ENCODE measurements around the gene TLL2.
"Not testable (repeated sequence)": the region's sequence is repeated elsewhere in the genome, so short reads cannot be mapped to it uniquely, and the experiment has no call there.

Gene TLL2

DNA sequence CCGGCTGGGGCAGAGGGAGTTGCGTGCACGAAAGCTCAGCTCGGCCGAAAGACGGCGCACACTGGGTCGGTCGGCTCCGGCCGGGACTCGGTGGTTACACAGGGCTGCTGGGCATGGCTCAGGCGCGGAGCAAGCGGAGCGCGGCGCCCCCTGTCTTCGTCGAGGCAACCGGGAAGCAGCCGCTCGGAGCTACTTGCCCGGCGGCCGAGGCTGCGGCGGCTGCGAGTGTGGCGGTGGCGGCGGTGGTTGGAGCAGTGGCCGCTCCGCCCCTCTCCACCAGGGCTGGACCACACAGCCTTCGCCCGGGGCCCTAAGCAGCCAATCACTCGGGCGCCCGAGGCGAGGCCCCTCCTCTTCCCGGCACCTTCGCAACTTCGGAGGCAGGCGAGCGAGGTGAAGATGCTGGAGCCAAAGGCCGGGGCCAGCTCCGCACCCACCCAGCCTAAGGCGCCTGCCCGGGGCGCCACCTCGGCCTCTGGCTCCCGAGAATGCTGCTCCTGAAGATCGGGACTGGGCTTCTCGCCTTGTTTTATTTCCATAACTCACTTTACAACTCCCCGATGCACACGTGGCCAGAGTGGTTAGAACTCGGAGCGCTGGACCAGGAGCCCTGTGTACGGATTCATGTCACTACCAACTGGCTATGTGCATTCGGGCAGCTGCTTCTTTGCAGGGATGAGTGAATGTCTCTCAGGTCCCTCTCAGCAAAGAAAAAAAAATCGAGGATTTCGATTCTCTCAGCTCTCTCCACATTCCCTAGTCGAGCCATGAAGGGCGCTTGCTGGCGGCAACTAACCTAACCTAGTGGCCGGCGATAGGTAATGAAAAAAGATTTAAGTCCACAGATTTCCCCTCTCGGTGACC lies at the start of gene TLL2:
Gene TLL2, minus strand, starts transcription at position 229 of the 864 bp plus-strand sequence. CDS start 241 bp downstream, outside the sequence.
- peak in 4 of 6 experiments; percentile 17 to 34 (median 25) for DNase-seq

DNA sequence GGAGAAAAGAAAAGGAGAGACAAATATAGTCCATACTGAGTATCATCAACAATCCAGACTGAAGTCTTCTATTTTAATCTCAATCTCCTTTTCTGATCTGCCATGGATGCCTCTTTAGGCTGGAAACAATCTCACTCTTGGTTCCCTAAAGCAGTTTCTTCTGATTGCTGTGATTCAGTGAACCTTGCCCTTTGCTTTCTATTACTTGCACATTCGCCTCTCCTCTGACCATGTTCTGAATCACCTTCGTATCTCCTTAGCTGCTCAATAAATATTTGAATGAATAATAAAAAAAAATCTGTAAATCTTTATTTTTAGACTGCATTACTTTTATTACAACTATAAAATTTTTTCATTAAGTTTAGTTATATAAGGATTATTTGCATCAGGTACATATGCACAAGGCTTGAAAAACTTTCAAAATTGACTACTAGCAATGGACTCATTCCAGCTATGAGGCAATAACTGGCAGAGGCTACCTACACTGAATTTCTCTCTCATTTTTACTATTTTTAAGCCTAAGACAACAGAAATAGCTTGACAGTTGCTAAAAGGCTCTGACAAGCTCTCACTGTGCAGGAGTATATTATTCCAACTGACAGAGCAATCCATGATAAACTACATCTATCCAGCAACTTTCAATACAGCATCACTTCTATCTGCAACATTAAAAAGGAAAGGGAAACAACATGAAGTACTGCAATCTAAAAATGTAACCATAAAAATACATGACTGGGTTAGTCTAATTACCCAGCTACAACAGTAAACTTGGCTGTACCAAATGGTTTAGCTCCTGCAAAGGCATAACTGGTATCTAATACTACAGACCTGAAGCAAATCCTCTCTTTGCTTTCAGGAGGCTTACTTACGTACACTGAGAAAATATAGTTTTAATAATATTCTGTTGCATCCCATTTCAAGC lies 47.5 kb upstream of the TLL2 start:
- DNase-seq, result no peak

DNA sequence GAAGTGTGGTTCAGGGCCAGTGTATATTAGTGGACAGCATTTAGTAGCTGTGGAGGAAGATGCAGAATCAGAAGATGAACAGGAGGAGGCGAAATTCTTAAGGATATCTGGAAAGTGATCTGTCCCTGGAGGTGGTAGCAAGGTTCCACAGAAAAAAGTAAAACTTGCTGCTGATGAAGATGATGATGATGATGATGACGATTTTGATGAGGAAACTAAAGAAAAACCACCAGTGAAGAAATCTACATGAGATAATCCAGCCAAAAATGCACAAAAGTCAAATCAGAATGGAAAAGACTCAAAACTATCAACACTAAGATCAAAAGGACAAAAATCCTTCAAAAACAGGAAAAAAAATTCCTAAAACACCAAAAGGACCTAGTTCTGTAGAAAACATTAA lies 46.8 kb upstream of the TLL2 start:
- no peak for DNase-seq

DNA sequence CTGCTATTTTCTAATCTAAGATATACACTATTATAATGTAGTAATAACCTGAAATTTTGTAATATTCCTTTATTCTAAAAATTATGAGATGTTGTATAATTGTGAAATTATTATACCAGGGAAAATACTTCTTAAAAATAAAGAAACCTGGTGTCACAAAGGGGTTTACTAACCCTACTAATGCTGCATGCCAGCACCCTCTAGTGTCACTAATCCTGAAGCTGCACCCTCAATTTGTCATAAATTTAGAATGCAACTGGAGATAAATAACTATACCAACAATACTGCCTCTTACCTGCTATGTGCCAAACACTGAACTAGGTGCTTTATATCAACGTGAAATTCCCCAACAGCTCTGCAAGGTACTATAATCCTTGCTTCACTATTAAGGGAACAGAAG lies 42.3 kb upstream of the TLL2 start:
- no peak for DNase-seq

DNA sequence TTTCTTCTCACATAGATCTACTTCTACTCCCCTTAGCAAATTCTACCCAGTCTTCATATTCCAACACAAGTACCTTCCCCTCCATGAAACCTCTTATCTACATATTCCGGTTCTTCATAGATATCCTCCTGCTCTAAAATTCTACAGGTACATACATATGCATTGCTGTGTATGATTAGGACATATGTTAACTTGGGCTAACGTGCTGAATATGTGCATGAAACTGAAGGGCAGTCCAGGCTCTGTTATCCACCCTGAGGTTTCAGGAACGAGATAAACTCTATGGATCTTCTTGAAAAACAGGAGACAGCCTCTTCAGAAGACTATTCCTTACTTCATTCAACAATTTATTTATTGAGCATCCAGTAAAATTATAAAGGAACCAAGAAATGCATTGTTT lies 41.6 kb upstream of the TLL2 start:
- no peak for DNase-seq

DNA sequence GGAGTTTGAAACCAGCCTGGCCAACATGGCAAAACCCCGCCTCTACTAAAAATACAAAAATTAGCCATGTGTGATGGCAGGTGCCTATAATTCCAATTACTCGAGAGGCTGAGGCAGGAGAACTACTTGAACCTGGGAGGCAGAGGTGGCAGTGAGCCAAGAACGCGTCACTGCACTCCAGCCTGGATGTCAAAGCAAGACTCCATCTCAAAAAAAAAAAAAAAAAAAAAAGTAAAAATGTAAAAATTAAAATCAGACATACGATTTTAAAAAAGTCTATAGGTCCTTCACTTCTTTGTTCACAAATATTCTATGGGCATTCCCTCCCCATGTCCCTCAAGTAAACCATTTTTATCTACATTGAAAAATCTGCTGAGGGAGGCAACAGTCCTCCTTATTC lies 34.9 kb upstream of the TLL2 start:
- DNase-seq, result no peak

DNA sequence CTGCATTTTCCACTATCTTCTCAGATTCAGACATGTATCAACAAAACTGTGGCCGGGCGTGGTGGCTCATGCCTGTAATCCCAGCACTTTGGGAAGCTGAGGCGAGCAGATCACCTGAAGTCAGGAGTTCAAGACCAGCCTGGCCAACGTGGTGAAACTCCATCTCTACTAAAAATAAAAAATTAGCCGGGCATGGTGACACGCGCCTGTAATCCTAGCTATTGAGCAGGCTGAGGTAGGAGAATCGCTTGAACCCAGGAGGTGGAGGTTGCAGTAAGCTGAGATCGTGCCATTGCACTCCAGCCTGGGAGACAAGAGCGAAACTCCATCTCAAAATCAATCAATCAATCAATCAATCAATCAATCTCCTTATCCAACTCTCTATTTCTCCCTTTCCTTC lies 31.8 kb upstream of the TLL2 start:
- not testable (repeated sequence) for DNase-seq

DNA sequence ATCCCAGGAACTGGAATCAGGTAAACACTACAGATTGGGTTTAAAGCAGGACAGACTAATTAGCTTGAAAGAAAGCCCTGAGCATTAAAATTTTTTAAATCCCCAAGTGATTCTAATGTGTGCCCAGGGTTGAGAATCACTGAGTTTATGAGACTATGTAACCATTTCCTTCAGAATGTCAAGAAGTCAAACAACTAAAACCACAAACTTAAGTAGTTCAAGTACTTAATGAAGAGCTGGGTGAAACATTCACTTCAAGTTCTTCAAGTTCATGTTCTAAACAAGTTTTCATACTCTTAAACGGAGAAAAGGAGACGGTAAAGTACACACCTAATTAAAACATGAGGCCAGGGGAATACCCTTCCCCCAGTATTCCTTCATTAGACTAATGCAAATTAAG lies 28.2 kb upstream of the TLL2 start:
- DNase-seq, result no peak

DNA sequence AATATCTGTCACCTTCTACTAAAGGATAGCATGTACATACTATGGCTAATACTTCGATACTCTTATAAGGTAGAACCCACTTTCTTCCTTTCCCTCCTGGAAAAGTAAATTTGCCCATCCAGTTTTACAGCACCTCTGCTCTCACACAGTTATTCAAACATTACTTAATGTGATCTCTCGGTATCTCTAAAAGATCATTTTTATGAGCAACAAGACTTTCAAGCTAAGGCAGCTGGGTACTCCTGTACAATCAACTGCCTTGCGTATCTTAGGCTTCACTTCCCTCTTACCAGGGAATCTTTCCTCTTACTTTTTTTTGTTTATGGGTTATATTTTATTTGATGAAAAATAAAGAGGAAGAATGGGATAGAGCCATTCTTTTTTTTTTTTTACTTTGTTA lies 26.5 kb upstream of the TLL2 start:
- DNase-seq, result no peak

DNA sequence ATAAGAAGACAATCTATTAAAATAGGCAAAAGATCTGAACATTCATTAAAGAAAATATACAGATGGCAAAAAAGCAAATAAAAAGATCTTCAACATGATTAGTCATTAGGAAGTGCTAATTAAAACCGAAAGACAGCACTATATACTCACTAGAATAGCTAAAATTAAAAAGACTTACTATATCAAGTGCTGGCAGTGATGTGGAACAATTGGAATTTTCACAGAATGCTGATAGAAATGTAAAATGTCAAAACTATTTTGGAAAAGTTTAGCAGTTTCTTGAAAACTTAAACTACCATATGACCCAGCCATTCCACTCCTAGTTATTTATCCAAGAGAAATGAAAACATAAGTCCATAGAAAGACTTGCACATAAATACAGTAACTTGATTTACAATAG lies 25.0 kb upstream of the TLL2 start:
- no peak for DNase-seq

DNA sequence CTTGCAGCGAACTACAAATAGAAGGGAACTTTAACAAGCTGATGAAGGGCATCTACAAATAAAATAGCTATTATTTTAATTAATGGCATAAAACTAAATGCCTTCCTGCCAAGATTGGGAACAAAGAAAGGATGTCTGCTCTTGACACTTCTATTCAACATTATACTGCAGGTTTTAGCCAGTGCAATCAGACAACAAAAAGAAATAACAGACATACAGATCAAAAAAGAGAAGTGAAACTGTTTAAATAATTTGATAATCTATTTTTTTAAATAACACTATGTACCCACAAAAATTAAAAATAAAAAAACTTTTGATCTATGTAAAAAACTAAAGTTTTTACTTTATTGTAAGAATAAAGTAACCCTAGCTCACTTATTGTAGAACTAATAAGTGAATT lies 22.4 kb upstream of the TLL2 start:
- DNase-seq, result no peak

DNA sequence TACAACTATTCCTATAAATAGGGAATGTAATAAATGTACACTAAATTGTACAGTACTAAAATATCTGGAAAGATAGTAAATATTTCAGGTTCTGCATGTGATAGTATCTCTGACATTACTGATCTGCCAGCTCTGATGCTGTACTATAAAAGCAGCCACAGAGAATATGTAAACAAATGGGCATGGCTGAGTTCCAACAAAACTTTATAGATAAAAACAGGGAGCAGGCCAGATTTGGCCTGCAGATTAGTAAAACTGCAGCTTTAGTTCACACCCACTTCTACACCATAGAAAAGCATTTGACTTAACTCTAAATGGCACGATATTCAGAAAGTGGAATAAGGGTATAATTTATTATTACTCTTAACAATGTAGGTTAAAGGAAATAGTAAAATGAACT lies 18.8 kb upstream of the TLL2 start:
- DNase-seq, result no peak

DNA sequence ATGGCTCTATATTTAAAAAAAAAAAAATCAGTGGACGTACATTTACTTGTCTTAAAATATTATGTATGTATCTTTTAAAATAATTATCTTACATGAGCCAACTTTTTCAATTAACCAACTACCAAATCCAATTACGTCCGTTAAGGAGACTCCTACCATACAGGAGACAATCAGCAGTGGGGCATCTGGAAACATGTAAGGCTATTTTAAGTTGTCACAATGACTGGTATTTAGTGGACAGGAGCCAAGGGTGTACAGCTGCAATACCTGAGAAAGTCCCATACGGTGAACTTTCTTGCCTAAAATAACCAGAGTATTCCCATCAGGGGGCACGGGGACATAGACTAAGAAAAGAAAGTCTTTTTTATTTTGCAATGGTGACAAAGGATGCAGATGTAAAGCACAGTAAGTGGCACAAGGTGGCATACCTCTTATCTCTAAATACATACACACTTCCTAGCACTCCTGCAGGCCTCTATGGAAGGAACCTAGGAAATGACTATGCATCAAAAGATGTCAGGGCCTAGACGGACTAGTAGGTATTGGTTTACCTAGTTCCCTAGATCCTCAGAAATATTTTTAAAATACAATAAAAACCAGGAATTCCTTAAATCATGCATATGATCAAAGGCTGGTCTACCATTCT lies 16.0 kb upstream of the TLL2 start:
- no peak for DNase-seq

DNA sequence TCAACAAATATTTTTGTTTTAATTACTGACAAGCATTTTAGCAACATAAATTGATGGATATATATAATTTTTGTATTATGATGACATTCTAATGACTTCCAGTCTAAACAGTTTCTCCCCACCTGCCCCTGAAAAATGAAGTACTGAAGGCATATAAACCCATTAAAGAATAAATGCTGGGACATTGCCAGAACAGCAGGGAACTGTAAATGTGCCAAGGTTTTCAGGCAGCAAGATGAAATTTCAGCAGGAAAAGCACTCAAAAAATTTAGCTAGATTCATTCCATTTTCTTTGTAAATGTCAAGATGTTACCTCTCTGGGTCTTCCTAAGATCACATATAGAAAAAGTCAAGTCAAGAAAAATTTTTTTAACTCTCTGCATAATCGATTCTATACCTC lies 11.0 kb upstream of the TLL2 start:
- no peak for DNase-seq

DNA sequence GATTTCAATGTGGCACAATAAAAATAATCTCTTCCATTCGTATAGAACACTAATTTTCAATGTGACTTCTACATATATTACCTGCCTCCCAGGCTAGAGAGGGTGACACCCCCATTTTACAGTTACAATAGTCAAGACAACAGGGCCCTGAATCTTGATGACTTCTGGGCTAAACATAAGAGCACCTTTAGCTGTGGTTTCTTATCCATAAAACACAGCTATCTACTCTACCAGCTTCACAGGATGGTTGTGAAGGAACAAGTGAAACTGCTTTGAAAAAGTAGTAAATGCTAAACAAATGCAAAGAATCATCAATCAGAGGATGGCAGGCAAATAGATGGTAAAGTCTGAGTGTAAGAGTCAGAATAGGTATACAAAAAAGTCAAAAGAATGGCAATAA lies 3.6 kb upstream of the TLL2 start:
- DNase-seq, result no peak

DNA sequence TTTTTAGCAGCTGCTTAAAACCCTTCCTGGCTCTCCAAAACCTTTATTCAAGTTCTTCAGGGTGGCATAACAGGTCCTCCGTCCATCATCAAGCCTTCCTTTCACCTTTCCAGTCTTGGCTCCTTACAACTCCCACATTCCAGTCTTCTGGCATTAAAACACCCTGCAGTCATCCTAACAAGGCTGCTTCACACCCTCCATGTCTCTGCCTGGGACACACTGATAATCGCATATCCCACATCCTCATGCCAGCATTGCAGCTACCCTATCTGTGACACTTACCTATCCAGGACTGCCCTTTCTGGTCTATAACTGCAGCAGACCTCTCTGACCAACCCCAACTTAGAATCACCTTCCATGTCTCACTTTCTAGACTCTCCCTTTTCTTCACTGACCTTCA lies 2.6 kb upstream of the TLL2 start:
- DNase-seq, result no peak

DNA sequence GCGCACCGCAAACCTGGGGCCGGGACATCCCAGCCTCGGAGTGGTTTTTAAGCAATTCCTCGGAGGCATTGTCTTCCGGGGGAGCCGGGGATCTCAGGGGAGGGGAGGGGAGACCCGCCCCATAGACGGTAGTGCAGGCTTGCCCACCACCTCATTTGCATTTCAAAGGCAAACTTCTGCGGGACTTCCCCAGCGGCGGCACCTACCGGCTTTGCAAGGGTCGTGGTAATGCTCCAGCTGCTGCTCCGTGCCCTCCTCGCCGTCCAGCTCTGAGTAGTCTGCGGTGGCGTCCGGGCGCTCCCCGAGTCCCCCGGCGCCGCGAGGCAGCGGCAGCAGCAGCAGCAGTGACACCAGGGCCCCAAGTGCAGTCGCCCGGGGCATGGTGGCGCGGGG lies 425 bp downstream of the TLL2 start:
- peak in 3 of 6 experiments; percentile 6 to 33 (median 17) for DNase-seq

DNA sequence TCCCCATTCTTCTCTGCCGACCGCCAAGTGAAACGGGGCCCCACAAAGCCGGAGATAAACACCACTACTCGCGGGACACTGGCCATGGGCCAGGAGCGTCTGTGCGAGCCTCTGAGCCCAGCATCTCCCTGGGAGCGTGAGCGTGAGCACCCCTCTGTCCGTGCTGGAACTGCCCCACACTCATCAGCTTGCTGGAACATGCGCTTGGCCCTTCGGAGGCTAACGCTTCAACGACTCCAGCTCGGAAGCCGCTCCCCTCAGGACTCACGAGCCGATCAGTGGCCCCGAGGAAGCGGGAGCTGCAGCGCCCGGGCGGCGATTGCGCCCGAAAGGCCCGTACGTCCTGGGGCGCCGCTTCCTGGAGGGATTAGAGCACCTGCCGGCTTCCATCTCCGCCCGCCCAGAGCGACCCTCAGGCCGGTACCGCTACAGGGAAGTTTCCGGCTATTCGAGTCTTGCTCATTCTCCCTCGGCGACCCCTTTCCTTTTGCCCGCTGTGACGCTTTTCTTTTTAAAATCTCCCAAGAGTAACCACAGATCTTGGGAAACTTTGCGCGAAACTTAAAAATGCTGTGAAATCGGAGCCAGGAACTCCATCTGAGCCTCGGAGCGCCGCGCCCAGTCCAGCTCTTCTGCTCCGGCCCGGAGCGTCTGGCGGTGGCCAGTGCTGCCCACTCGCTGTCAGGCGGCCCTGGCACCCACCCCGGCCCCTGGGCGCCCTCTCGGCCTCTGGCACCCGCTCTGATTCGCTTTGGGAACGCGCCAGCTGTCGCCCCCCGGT lies 1.0 kb downstream of the TLL2 start:
- DNase-seq, result no peak

DNA sequence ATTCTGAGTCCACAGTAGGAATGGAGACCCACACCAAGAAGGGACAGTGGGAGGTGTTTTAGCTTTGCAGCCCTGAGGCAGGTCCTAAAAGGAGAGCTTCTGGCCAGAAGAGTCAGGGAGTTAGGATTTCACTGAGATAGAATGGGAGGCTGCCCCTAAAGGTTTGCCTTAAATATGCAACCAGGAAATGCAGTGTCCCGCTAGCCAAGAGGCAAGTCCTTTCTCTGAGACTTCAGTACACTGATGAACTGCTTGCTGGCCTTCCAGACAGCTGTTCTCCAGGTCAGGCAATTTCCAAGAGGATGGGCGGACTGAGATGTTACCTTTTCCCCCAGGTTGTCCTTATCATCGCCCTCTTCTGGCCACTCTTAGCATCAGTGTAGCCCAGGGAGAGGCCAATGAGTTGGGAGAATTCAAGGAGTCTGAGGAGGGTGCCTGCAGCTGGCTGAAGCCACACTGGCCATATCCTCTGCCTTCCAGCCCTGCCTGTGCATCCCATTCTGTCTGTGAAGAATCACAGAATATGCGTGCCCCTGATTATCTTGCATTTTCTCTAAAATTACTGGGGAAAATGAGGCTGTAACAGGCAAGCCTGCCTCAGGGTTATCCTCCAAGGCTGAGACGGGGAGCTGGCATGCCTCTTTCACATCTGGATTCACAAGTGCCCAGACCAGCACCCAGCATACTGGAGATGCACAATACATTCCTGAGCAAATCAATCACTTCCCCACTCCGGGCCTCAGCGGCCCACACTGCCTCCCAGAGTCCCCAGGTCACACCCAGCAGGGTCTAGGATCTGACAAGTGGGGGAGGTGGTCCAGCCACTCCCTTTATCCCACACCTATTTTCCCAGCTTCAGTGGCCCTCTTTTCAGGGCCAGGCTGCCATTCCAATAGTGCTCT lies 2.4 kb downstream of the TLL2 start:
- DNase-seq, result no peak

DNA sequence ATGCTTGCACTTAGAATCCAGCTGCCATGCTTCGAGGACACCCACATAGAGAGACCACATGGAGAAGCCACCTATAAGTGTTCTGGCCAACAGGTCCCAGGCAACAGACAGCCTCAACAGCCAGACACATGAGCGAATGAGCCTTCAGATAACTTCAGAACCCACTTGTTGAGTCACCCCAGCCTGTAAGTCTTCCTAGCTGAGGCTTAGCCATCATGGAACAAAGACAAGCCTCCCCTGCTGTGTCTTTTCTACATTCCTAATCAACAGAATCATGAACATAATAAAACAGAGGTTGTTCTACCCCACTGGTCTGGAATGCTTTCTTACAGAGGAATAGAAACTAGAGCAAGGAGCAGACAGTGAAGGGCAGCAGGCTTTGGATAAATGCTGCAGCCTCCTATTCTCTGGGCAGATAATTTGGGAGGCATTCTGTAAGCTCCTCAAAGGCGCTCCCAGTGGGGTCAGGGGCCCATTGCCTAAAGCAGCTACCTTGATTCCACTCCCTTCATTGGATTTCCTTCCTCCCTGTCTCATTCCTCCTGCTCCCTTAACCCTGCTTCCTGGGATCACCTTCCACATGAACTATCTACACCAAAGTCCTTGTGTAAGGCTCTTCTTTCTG lies 4.6 kb downstream of the TLL2 start:
- DNase-seq, result no peak

DNA sequence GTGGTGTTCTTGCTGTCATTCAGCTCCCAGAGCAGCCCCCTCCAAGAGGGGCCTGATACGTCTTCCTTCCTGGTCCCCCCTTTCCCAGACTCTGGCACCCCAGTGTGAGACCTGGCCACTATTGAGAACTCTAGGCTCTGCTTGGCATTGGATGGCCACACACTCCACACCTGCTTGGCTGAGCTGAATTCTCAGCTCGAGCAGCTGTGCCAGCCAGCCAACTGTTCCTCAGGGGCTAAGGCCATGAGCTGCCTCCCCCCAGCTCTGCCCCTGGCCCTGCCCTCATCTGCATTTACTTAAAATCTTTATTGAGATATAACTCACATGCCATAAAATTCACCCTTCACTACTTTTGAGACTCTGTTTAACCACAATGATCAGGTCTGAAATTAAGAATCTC lies 6.7 kb downstream of the TLL2 start:
- DNase-seq, result no peak
